Measurements from ENCODE around the gene GRIN3B. TPM values are rescaled to one million over a fixed set of nuclear protein-coding genes. Genes with fewer than 3 reads are reported as not detected.
"Not testable (repeated sequence)": the region's sequence is repeated elsewhere in the genome, so short reads cannot be mapped to it uniquely, and the experiment has no call there.

The GRIN3B gene
- polyA plus RNA-seq = under 1 TPM in 2 of 3 donors, not detected in 1; 0.01 to 0.03 TPM

DNA sequence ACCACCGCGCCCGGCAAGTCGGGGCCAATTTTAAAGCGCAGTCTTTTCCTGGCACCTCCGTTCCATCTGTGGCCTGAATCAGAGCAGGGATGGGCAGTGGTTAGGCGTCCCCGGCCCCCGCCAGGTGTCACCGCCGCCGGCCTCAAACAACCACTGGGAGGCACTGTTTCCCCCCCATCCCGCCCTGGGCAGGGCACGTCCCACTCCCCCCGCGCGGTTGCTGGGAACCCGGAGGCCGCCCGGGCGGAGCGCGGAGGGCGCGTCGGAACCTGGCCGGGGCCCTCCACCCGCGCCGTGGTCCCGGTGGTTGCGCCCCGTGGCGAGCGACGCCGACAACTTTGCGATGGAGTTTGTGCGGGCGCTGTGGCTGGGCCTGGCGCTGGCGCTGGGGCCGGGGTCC is at the start of gene GRIN3B:
Gene GRIN3B (plus strand): TSS at position 325 of the 400 bp plus-strand sequence. CDS start 19 bp downstream, at position 344.
- 2% methylated on average over 42 to 43 of the region's 43 CpGs for WGBS, 3 donors
- no peak within 1 kb of the TSS for H3K27ac ChIP-seq (ENCODE audit: low read depth, low read length)

DNA sequence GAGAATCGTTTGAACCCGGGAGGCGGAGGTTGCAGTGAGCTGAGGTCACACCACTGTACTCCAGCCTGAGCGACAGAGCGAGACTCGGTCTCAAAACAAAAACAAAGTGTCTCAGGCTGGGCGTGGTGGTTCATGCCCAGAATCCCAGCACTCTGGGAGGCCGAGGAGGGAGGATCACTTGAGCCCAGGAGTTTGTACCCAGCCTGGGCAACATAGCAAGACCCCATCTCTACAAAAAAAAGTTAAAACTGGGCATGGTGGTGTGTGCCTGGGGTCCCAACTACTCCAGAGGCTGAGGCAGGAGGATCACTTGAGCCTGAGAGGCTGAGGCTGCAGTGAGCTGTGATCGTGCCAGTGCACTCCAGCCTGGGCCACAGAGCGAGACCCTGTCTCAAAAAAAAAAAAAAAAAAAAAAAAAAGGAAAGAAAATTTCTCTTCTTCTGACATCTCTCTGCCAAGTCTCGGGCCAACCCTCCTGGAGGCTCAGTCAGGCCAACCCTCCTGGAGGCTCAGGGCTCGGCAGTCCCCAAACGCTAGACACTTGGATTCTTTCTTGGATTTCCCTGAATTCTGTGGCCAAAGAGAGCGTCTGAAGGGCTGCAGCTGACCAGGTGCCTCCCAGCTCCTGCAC is 48.1 kb upstream of the GRIN3B start:
- WGBS, 3 donors = 61 to 83% (median 79%) methylated on average over 14 of the region's 14 CpGs
- no peak overlapping the region for H3K27ac ChIP-seq (ENCODE audit: low read depth, low read length)

GRCh38 chr19:952680-953444 is 47.4 kb upstream of the GRIN3B start:
- WGBS, 3 donors = 7 to 29% (median 26%) methylated on average over 20 to 21 of the region's 21 CpGs
- no peak overlapping the region for H3K27ac ChIP-seq (ENCODE audit: low read depth, low read length)

DNA sequence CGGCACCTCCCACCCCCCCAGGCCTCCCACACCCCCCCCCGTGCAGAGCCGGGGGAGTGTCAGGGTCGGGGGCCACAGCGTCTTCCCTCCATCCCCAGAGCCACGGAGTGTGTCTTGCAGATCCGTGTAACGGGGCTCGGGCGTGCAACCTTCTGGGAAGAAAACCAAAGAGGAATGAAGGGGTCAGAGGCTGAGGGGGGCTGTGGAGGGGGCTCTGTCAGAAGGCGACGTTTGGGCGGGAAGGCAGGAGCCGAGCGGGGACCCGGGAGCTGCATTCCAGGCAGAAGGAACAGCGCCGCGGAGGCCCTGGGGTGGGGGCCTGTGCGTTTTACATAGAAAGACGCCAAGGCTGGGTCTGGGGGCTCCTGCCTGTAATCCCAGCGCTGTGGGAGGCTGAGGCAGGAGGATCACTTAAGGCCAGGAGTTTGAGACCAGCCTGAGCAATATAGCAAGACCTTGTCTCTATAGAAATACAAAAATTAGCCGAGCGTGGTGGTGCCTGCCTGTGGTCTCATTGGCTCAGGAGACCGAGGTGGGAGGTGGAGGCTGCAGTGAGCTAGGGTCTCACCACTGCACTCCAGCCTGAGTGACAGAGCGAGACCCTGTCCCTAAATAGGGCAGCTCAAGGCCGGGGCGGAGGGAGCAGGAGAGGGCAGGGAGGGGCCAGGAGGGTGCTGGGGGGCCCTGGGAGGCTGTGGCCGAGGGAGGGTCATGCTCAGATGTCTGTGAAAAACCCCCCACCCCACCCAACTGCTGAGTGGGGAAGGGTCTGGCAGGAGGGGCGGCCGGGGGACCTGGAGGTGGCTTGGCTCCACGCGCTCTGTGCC is 46.6 kb upstream of the GRIN3B start:
- 51 to 65% (median 56%) methylated on average over 31 to 33 of the region's 33 CpGs for WGBS, 3 donors

DNA sequence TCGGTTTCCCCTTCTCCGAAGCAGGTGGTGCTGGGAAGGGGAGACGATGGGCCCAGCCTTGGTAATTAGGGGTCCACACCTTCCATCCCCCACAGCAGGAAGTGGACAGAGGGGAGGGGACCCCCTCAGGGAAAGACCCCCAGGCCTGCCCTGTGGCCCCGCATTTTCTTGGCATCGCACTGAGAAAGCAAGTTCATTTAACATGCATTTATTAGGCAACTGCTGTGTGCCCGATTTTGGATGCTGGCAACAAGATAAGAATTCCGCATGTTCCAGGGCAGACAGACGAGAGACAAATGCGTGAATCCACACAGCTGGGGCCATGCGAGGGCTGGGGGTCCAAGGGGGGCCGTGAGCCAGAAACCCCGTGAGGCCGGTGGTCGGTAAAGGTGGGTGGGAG is 45.9 kb upstream of the GRIN3B start:
- WGBS, 3 donors = 60 to 86% (median 83%) methylated on average over 14 of the region's 14 CpGs
- H3K27ac ChIP-seq (ENCODE audit: low read depth, low read length) = no peak overlapping the region

More for the DNA sequence above, 46.6 kb upstream of the GRIN3B start:
- H3K27ac ChIP-seq (ENCODE audit: low read depth, low read length) = no peak overlapping the region

GRCh38 chr19:954672-955494 is 45.3 kb upstream of the GRIN3B start:
- 82 to 87% (median 83%) methylated on average over 40 to 43 of the region's 43 CpGs for WGBS, 3 donors
- H3K27ac ChIP-seq (ENCODE audit: low read depth, low read length) = no peak overlapping the region

DNA sequence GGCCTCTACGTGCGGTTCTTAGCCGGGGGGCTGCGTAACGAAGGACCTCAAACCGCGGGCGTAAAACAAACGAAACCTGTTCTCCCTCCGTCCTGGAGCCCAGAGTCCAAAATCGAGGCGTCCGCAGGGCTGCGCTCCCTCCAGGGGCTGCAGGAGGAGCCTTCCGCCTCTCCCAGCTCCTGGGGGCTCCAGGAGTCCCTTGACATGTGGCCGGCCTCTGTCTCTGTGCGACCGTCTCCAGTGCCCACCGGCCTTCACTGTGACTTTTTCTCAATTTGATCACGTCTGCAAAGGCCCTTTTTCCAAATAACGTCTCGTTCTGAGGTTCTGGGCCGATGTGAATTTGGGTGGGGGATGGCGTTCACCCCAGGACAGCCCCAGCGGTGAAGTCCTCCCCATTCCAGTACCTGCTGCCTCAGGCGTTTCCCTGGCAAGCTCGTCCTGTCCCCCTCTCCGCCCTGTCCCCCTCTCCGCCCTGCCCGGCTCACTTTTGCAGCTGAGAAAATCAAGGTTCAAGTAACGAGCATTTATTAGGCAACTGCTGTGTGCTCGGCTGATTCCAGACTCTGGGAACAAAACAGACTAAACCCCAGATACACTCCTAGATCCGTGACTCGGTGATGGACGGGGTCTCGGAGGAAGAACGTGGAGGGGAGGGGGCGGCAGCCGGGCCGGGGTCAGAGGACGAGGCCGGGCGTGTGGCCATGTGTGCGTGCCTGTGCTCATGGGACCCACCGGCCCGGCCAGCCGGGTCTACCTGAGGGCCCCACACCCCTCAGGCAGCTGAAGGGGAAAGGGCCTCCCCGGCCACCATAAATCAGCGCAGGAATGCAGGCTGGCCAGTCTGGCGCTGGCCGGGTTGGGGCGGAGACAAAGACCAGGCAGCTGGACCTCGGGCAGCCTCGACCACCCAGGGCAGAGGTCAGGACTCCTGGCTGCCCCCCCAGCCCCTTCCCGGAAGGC is 44.1 kb upstream of the GRIN3B start:
- WGBS, 3 donors = 78 to 89% (median 84%) methylated on average over 53 to 55 of the region's 55 CpGs
- no peak overlapping the region for H3K27ac ChIP-seq (ENCODE audit: low read depth, low read length)

GRCh38 chr19:956766-957440 is 43.3 kb upstream of the GRIN3B start:
- WGBS, 3 donors = 63 to 74% (median 64%) methylated on average over 25 to 27 of the region's 27 CpGs
- H3K27ac ChIP-seq (ENCODE audit: low read depth, low read length) = no peak overlapping the region

- 95% methylated on average over 9 of the region's 9 CpGs for WGBS, 3 donors
- H3K27ac ChIP-seq (ENCODE audit: low read depth, low read length) = not testable (repeated sequence)
Measured at GRCh38 chr19:957578-957977, 42.6 kb upstream of the GRIN3B start.

DNA sequence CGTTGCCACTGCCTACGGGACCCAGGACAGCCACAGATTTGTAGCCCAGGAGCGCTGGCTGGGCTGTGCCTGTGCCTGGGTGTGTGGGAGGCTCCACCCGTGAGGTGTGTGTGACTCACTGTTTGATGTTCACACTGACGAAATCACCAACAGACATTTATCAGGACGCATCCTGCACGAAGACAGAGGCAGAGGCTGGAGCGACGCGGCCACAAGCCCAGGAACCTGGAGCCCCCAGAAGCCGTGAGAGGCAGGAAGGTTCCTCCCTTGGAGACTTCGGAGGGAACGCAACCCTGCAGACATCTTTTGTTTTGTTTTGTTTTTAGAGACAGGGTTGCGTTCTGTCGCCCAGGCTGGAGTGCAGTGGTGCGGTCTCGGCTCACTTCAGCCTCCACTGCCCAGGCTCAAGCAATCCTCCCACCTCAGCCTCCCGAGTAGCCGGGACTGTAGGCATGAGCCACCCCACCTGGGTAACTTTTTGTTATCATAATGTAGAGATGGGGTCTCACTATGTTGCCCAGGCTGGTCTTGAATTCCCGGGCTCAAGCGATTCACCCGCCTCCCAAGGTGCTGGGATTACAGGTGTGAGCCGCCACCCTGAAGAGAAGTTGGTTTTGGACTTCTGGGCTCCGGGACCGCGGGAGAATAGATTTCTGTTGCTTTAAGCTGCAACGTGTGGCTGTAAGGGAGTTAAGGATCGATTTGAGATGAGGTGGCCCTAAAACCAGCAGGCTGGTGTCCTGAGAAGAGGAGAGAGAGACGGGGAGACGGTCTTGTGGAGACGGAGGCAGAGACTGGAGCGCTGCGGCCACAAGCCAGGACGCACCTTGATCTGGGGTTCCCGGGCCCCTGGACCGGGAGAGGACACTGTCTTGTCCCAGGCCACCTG is 41.0 kb upstream of the GRIN3B start:
- no peak overlapping the region for H3K27ac ChIP-seq (ENCODE audit: low read depth, low read length)
- WGBS, 3 donors = 86 to 88% (median 88%) methylated on average over 36 of the region's 36 CpGs

DNA sequence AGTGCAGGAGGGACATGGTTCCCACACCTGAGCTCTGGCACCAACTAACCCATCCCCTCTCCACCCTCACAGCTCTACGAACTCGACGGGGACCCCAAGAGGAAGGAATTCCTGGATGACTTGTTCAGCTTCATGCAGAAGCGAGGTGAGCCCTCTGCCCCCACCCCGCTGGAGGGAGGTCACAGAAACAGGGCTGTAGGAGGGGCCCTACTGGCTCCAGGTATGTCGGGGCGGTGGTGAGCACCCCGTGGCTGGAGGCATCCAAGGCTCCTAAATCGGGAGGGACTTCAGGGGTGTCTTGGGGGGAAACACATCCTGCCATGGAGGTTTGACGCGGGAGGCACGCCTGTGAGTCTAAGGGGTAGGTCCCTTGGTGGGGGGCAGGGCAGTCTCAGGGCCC is 40.2 kb upstream of the GRIN3B start:
- H3K27ac ChIP-seq (ENCODE audit: low read depth, low read length) = no peak overlapping the region
- 62 to 69% (median 67%) methylated on average over 12 of the region's 12 CpGs for WGBS, 3 donors

- no peak overlapping the region for H3K27ac ChIP-seq (ENCODE audit: low read depth, low read length)
- 74 to 87% (median 77%) methylated on average over 8 of the region's 8 CpGs for WGBS, 3 donors
Measured at GRCh38 chr19:960601-960938, 39.6 kb upstream of the GRIN3B start.

DNA sequence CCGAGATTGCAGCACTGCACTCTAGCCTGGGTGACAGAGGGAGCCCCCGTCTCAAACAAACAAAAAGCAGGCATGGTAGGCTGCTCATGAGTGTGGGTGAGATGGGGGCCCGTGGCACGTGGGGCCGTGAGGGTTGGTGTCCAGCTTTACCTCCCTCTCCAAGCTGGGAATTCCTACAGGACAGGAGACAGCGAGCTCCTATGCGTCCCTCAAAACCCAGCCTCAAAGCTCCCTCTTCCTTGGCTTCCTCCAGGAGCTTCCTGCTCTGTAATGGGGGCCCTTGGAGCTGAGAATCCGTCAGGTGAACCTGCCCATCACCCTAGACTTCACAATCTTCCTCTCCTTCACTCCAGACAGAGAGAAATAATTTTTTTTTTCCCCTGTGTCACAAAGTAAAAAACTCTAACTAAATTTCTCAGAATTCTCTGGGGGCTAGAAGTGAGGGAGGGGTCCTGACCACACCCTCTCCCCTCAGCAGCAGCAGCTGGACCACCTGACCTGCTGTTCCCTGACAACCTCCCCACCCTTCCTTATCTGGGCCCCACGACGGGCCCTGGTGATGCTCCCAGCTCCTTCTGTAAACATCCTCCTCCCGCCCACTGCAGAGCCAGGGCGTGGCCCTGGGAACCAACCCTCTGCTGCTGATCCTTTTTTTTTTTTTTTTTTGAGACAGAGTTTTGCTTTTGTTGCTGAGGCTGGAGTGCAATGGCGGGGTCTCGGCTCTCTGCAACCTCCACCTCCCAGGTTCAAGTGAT is 38.2 kb upstream of the GRIN3B start:
- no peak overlapping the region for H3K27ac ChIP-seq (ENCODE audit: low read depth, low read length)
- WGBS, 3 donors = 69 to 77% (median 73%) methylated on average over 14 of the region's 14 CpGs

- WGBS, 3 donors = 88 to 91% (median 88%) methylated on average over 31 of the region's 31 CpGs
- no peak overlapping the region for H3K27ac ChIP-seq (ENCODE audit: low read depth, low read length)
Measured at GRCh38 chr19:962683-963400, 37.4 kb upstream of the GRIN3B start.

DNA sequence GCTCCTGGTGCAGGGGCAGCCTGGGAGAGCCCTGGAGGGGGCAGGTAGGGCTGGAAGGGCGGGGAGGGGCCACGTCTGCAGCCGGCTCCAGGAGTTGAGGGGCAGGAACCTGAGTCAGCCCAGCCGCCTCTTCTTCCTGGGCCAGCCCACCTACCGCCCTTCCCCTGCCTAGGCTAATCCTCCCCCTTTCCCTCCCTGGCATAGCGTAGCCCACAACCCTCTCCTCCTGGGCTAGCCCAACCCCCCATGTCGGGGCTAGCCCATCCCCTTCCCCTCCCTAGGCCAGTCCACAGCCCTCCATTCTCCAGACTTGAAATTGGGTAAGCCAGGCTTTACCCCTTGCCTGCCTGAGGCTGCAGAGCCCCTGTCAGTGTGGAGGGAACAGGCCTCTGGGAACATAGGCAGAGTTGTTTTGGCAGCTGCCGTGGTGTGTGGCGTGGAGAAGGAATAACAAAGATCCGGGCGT is 36.7 kb upstream of the GRIN3B start:
- WGBS, 3 donors = 80 to 93% (median 81%) methylated on average over 10 to 11 of the region's 11 CpGs
- H3K27ac ChIP-seq (ENCODE audit: low read depth, low read length) = no peak overlapping the region

Measured in adipose tissue (tissue), 3 donors.